Brain microvascular endothelial cell (primary cell): ENCODE measurements around the gene MED14.

ENCODE experiments used
- DNase-seq: peaks from one replicate; pipeline ENCODE4 v3.0.0-alpha.2; 2020
- H3K27ac ChIP-seq: fragments of 250-450 bp; sonication (Bioruptor Pico); 2 replicates; pipeline ENCODE4 v1.5.1; 2020; ENCODE audit warnings: mild to moderate bottlenecking, moderate library complexity
- H3K27me3 ChIP-seq: fragments of 250-450 bp; sonication (Bioruptor Pico); replicated peaks from 2 replicates; pipeline ENCODE4 v1.5.1; 2020; ENCODE audit warnings: mild to moderate bottlenecking
- H3K36me3 ChIP-seq: fragments of 250-450 bp; sonication (Bioruptor Pico); replicated peaks from 2 replicates; pipeline ENCODE4 v1.5.1; 2020; ENCODE audit warnings: mild to moderate bottlenecking
- H3K4me3 ChIP-seq: 2 replicates; pipeline ENCODE4 v1.5.1; 2011; ENCODE audit warnings: low read depth, mild to moderate bottlenecking, control low read depth, low read length, moderate library complexity
- in situ Hi-C: cut with HindIII; loops from 2 replicates; pipeline ENCODE4 v1.10.0; 2017; ENCODE audit warnings: low sequenced_read_pairs, low pct_ligation_motif_present
- TF ChIP-seq, protein P1 (sequence below): IDR thresholded peaks from 2 replicates; pipeline ENCODE4 v1.5.1; 2011; ENCODE audit warnings: low read depth, mild to moderate bottlenecking, moderate library complexity, low read length, control low read depth, inconsistent platforms; ENCODE audit errors: missing control alignments

Gene MED14

DNA sequence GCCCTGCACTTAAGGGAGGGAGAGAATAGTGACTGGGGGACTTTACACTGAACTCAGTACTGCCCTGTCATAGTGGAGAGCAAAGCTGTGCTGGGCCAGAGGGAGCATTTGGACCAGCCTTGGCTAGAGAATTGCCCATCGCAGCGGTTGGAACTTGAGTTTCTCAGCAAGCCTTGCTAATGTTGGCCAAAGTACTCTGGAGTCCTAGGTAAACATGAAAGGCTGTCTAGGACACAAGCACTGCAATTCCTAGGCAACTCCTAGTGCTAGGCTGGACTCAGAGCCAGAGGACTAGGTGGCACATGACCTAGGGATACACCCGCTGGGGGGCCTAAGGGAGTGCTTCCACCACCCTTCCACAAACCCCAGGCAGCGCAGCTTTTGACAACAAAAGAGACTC, 15.0 kb downstream of the MED14 start:
- in situ Hi-C loops: no loop called here

GRCh38 chrX:40719731-40720130, 15.6 kb downstream of the MED14 start:
- no peaks in the 10 kb centered on the region for H3K36me3 ChIP-seq
- in situ Hi-C loops: no loop called here
- no peak overlapping the region for H3K4me3 ChIP-seq
- TF ChIP-seq, protein P1, sequence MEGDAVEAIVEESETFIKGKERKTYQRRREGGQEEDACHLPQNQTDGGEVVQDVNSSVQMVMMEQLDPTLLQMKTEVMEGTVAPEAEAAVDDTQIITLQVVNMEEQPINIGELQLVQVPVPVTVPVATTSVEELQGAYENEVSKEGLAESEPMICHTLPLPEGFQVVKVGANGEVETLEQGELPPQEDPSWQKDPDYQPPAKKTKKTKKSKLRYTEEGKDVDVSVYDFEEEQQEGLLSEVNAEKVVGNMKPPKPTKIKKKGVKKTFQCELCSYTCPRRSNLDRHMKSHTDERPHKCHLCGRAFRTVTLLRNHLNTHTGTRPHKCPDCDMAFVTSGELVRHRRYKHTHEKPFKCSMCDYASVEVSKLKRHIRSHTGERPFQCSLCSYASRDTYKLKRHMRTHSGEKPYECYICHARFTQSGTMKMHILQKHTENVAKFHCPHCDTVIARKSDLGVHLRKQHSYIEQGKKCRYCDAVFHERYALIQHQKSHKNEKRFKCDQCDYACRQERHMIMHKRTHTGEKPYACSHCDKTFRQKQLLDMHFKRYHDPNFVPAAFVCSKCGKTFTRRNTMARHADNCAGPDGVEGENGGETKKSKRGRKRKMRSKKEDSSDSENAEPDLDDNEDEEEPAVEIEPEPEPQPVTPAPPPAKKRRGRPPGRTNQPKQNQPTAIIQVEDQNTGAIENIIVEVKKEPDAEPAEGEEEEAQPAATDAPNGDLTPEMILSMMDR: no peak
- no peak overlapping the region for H3K27ac ChIP-seq
- DNase-seq: no peak
- no peaks in the 10 kb centered on the region for H3K27me3 ChIP-seq

More for the DNA sequence above, 15.0 kb downstream of the MED14 start:
- no peak for DNase-seq
- TF ChIP-seq, protein P1: no peak
- Histone ChIP-seq H3K36me3 (no peaks in the 10 kb centered on the region), H3K27ac (no peak overlapping the region), H3K4me3 (no peak overlapping the region), H3K27me3 (no peaks in the 10 kb centered on the region)

DNA sequence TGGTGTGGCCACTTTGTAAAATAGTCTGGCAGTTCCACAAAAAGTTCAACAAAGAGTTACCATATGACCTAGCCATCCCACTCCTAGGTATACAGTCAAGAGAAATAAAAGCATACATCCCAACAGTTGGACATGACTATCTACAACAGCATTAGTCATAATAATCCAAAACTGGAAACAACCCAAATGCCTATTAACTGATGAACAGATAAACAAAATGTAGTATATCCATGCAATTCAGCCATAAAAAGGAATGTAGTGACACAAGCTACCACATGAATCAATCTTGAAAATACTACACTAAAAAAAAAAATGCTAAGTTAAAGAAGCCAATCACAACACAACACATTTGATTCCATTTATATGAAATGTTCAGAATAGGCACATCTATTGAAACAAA, 16.1 kb downstream of the MED14 start:
- H3K27me3 ChIP-seq: no peaks in the 10 kb centered on the region
- no peaks in the 10 kb centered on the region for H3K36me3 ChIP-seq
- in situ Hi-C loops: no loop called here
- no peak overlapping the region for H3K27ac ChIP-seq
- H3K4me3 ChIP-seq: no peak overlapping the region
- no peak for DNase-seq
- TF ChIP-seq, protein P1: no peak

GRCh38 chrX:40709395-40709794, 25.9 kb downstream of the MED14 start:
- Histone ChIP-seq H3K36me3 (peaks cover 5% of the 10 kb centered on the region), H3K27me3 (no peaks in the 10 kb centered on the region), H3K27ac (no peak overlapping the region), H3K4me3 (no peak overlapping the region)
- TF ChIP-seq, protein P1: no peak
- in situ Hi-C loops: no loop called here
- no peak for DNase-seq

DNA sequence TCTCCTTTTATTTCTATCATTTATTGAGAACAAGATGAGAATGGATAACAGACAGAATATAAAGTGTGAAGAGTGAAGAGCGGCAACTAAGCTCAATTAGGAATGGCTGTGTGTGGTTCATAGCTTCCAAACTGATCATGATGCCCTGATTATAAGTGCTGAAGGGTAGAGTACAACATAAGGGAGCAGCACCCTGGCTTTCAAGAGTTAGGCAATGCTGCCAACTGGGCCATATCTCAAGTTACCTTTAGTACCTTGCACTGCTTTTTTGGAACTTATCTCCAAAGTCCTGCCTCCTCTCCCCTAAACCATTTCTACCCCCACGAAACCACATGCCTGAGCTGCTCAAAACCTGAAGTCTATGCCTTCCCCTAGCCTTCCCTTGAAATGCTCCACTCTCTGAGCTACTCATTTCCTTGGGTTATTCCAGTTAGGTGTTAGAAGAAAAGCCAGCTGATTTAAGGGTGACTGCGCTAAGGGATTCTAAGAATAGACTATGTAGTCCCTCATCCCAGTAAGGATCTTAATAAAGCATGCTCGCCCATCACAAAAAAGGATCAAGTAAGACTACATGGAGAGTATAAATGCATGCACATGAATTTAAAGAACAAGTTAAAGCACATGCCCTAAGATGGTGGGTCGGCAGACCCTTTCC, 29.6 kb downstream of the MED14 start:
- Histone ChIP-seq H3K27me3 (no peaks in the 10 kb centered on the region), H3K36me3 (peaks cover 7% of the 10 kb centered on the region), H3K4me3 (no peak overlapping the region), H3K27ac (no peak overlapping the region)
- in situ Hi-C loops: no loop called here
- TF ChIP-seq, protein P1: no peak
- DNase-seq: no peak
